ENCODE data around the gene IMMP2L.

DNA sequence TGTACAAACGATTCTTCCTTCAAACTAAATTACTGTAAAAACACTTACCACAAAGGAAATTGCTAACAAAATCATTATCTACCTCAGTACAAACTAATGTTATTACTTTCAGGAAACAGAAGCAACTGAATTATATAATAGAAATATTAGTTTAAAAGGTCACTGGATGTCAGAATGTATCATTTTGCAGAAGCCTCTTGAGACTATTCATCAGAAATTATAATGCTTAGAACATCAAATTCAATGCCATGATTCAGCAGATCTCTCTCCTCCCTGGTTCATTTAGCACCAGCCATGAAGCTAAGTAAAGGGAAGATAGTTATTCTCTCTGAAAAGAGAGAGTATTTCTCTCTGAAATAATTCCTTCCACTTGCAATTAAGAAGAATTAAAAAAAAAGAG is 223.3 kb downstream of the IMMP2L start:
- TF ChIP-seq, protein P1, sequence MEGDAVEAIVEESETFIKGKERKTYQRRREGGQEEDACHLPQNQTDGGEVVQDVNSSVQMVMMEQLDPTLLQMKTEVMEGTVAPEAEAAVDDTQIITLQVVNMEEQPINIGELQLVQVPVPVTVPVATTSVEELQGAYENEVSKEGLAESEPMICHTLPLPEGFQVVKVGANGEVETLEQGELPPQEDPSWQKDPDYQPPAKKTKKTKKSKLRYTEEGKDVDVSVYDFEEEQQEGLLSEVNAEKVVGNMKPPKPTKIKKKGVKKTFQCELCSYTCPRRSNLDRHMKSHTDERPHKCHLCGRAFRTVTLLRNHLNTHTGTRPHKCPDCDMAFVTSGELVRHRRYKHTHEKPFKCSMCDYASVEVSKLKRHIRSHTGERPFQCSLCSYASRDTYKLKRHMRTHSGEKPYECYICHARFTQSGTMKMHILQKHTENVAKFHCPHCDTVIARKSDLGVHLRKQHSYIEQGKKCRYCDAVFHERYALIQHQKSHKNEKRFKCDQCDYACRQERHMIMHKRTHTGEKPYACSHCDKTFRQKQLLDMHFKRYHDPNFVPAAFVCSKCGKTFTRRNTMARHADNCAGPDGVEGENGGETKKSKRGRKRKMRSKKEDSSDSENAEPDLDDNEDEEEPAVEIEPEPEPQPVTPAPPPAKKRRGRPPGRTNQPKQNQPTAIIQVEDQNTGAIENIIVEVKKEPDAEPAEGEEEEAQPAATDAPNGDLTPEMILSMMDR (optimal IDR thresholded peaks at IDR 0.05 in 1 of 3, IDR thresholded peaks at IDR 0.05 in 1 of 3, conservative IDR thresholded peaks at IDR 0.05 in 1 of 3; ENCODE audit: extremely low read depth in 1 of 3, insufficient read depth in 2 of 3, low read length in 3 of 3): no peak
- no peak for TF ChIP-seq EZH2 (IDR thresholded peaks at IDR 0.05; ENCODE audit: low read length)

Data from keratinocyte (primary cell).